ENCODE measurements around the gene RRAD. TPM values are rescaled to one million over a fixed set of nuclear protein-coding genes. Genes with fewer than 3 reads are reported as not detected.
"Not testable (repeated sequence)": the region's sequence is repeated elsewhere in the genome, so short reads cannot be mapped to it uniquely, and the experiment has no call there.

RRAD gene
- polyA plus RNA-seq, 1 experiment: 1.9 TPM

DNA sequence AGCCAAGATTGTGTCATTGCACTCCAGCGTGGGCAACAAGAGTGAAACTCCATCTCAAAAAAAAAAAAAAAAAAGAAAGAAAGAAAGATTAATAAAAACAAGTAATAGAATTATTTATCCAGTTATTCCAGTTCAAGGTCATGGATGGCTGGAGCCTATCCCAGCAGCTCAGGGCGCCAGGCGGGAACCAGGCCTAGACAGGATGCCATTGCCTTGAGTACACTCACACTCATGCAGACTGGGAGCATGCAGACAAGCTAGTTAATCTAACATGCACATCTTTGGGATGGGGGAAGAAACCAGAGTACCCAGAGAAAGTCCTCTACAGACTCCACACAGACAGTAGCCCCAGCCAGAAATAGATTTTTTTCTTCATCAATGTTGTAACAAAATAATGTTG is 27.1 kb downstream of the RRAD start:
- no peak overlapping the region for H3K27ac ChIP-seq (ENCODE audit: low read depth, low read length)
- H3K4me3 ChIP-seq (ENCODE audit: low read depth, low read length): no peak overlapping the region
- no peak for DNase-seq (ENCODE audit: low read depth, low spot score)
- POLR2A ChIA-PET: interaction anchor here (1.1 kb wide), 1 partner anchor 36 kb away, joined by 4 read pairs; the partner anchor contains the start of gene CIAO2B
- H3K27me3 ChIP-seq (ENCODE audit: control insufficient read depth, insufficient read depth, low read length): no peaks in the 10 kb centered on the region
- CTCF ChIA-PET: interaction anchor here (0.7 to 5.6 kb wide), 3 partner anchors 29 to 257 kb away, joined by 3 to 77 read pairs (median 4); partner anchors contain the start of gene RRAD
- no peaks in the 10 kb centered on the region for H3K9me3 ChIP-seq (ENCODE audit: control insufficient read depth, insufficient read depth, low read length)
- TF ChIP-seq, protein P1, sequence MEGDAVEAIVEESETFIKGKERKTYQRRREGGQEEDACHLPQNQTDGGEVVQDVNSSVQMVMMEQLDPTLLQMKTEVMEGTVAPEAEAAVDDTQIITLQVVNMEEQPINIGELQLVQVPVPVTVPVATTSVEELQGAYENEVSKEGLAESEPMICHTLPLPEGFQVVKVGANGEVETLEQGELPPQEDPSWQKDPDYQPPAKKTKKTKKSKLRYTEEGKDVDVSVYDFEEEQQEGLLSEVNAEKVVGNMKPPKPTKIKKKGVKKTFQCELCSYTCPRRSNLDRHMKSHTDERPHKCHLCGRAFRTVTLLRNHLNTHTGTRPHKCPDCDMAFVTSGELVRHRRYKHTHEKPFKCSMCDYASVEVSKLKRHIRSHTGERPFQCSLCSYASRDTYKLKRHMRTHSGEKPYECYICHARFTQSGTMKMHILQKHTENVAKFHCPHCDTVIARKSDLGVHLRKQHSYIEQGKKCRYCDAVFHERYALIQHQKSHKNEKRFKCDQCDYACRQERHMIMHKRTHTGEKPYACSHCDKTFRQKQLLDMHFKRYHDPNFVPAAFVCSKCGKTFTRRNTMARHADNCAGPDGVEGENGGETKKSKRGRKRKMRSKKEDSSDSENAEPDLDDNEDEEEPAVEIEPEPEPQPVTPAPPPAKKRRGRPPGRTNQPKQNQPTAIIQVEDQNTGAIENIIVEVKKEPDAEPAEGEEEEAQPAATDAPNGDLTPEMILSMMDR (IDR thresholded peaks at IDR 0.05; ENCODE audit: low read depth, low read length): no peak

DNA sequence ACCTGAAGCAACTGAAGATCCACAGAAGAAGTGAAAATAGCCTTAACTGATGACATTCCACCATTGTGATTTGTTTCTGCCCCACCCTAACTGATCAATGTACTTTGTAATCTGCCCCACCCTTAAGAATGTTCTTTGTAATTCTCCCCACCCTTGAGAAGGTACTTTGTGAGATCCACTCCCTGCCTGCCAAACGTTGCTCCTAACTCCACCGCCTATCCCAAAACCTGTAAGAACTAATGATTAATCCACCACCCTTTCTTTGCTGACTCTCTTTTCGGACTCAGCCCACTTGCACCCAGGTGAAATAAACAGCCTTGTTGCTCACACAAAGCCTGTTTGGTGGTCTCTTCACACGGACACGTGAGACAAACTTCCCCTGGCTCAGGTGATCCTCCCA is 28.7 kb downstream of the RRAD start:
- CTCF ChIA-PET: interaction anchor here (0.7 to 5.6 kb wide), 6 partner anchors 10 to 146 kb away, joined by 3 to 77 read pairs (median 6); partner anchors contain the start of genes CES3, DYNC1LI2 and RRAD
- DNase-seq (ENCODE audit: low read depth, low spot score); H3K27me3 ChIP-seq (ENCODE audit: control insufficient read depth, insufficient read depth, low read length); H3K27ac ChIP-seq (ENCODE audit: low read depth, low read length); H3K4me3 ChIP-seq (ENCODE audit: low read depth, low read length); POLR2A ChIA-PET; H3K9me3 ChIP-seq (ENCODE audit: control insufficient read depth, insufficient read depth, low read length): not testable (repeated sequence)

DNA sequence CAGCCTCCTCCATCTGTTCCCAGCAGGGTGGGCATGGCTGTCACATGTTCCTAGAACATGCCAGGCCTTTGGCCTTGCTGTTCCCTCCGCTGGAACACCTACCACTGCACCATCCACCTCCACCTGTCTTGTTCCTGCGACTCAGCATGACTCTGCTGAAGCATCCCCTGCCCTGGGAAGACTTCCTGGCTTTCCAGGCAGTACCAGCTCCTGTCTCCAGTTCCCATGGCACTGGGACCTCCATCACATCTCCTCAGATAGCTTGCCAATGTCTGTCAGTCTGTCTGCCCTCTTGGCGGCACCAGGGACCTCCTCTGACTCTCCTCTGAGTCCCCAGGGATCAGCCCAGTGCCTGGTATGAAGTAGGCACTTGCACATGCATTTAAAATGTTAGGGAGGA is 29.3 kb downstream of the RRAD start:
- DNase-seq (ENCODE audit: low read depth, low spot score): no peak
- ChIA-PET CTCF (interaction anchor here (0.8 to 5.6 kb wide), 19 partner anchors 9 to 259 kb away, joined by 3 to 77 read pairs (median 6); partner anchors contain the start of genes CDH16, CES3 and RRAD), POLR2A (interaction anchor here (1.8 kb wide), 1 partner anchor 38 kb away, joined by 4 read pairs; no protein-coding TSS in a partner anchor)
- Histone ChIP-seq H3K4me3 (ENCODE audit: low read depth, low read length) (no peak overlapping the region), H3K9me3 (ENCODE audit: control insufficient read depth, insufficient read depth, low read length) (no peaks in the 10 kb centered on the region), H3K27ac (ENCODE audit: low read depth, low read length) (no peak overlapping the region), H3K27me3 (ENCODE audit: control insufficient read depth, insufficient read depth, low read length) (no peaks in the 10 kb centered on the region)
- TF ChIP-seq, protein P1 (IDR thresholded peaks at IDR 0.05; ENCODE audit: low read depth, low read length): no peak

DNA sequence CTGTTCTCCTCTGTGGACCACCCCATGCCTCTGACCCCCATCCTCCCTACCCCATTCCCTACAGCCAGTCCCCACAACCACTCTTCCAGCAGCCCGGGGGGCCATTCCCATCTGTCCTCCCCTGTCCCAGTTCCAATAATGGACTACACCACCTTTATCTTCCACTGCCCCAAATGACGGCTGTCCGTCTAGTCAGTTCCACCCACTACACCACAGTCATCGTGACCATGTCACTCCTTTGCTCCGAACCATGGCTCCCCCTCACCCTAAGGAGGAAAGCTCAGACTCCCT is 29.7 kb downstream of the RRAD start:
- ChIA-PET POLR2A (interaction anchor here (1.0 to 1.8 kb wide), 2 partner anchors 31 to 38 kb away, joined by 3 to 4 read pairs; no protein-coding TSS in a partner anchor), CTCF (interaction anchor here (0.6 to 5.6 kb wide), 25 partner anchors 9 to 260 kb away, joined by 3 to 77 read pairs (median 5); partner anchors contain the start of genes CDH16, CES3 and RRAD)
- Histone ChIP-seq H3K9me3 (ENCODE audit: control insufficient read depth, insufficient read depth, low read length) (no peaks in the 10 kb centered on the region), H3K27ac (ENCODE audit: low read depth, low read length) (no peak overlapping the region), H3K27me3 (ENCODE audit: control insufficient read depth, insufficient read depth, low read length) (no peaks in the 10 kb centered on the region), H3K4me3 (ENCODE audit: low read depth, low read length) (no peak overlapping the region)
- TF ChIP-seq, protein P1 (IDR thresholded peaks at IDR 0.05; ENCODE audit: low read depth, low read length): no peak
- DNase-seq (ENCODE audit: low read depth, low spot score): no peak

DNA sequence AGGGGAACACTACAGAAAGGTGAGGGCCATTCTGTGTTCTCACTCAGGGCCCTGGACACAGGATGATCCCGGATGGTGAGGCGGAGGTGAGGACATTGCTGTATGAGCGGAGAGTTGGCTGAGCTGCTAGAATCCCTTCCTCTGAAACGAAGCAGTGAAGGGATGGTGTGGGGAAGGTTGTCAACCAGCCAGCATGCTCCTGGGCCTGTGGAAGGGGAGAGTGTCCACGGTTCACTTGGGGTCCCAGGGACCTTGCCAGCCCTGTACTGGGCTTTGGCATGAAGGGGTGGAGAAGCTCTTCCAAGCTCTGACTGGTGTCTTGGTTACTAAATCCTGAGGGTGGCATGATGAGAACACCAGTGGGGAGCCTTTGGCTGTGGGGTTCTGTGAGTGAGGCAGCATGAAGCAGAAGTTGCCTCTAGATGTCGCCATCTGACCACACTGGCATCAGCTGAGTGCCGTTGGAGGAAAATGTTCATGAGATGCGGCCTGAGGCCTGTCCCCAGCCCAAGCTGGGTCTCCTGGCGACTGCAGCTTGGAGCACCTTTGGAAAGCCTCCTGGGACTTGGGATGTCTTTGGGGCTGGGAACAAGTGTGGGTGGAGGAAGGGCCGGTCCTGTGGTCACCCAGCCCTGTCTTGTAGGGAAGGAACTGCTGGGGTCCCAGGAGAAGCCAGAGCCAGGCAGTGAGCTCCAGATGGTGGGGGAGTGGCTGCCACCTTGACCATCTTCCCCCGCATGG is 30.2 kb downstream of the RRAD start:
- DNase-seq (ENCODE audit: low read depth, low spot score): no peak
- POLR2A ChIA-PET: interaction anchor here (1.0 to 1.8 kb wide), 2 partner anchors 32 to 38 kb away, joined by 3 to 4 read pairs; no protein-coding TSS in a partner anchor
- Histone ChIP-seq H3K4me3 (ENCODE audit: low read depth, low read length) (no peak overlapping the region), H3K27me3 (ENCODE audit: control insufficient read depth, insufficient read depth, low read length) (no peaks in the 10 kb centered on the region), H3K27ac (ENCODE audit: low read depth, low read length) (peak overlapping the region; percentile 11), H3K9me3 (ENCODE audit: control insufficient read depth, insufficient read depth, low read length) (no peaks in the 10 kb centered on the region)
- CTCF ChIA-PET: interaction anchor here (0.6 to 5.6 kb wide), 30 partner anchors 9 to 260 kb away, joined by 3 to 77 read pairs (median 5); partner anchors contain the start of genes CDH16, CES3 and RRAD
- TF ChIP-seq, protein P1 (IDR thresholded peaks at IDR 0.05; ENCODE audit: low read depth, low read length): peak; percentile 93

Data from AG04450 (cell line).